OCI-LY3 (cell line): ENCODE results near the gene ELFN2.

Source experiments
- EZH2phosphoT487 ChIP-seq: fragments of 200-600 bp; shearing (Covaris generic); IDR thresholded peaks from 2 replicates; pipeline ENCODE4 v1.6.1; 2018; ENCODE audit warnings: antibody characterized with exemption, mixed run types, low read depth
- TF ChIP-seq, protein P1 (sequence below): fragments of 200-600, 300-600 bp; sonication (generic); IDR thresholded peaks from 2 replicates; pipeline ENCODE4 v1.5.1; 2014; ENCODE audit warnings: antibody characterized with exemption, low read length, low read depth

DNA sequence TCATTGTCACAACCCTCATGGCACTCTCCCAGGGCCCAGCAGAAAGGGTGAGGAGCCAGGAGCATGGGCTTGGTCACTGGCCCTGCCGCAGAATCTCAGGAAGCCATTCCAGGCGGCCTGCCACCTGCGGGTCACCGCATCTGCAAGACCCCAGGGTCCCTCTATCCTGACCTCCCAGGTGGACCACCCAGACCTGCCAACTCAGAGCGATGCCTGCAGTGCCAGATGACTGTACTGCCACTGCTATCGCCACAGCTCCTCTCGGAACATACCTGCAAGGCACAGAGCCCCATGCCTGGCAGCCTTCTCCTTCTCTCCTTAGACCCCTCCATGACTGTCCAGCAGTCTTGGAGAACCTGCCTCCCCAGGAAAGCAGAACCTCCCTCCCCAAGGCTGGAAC, 26.4 kb upstream of the ELFN2 start:
- TF ChIP-seq, protein P1, sequence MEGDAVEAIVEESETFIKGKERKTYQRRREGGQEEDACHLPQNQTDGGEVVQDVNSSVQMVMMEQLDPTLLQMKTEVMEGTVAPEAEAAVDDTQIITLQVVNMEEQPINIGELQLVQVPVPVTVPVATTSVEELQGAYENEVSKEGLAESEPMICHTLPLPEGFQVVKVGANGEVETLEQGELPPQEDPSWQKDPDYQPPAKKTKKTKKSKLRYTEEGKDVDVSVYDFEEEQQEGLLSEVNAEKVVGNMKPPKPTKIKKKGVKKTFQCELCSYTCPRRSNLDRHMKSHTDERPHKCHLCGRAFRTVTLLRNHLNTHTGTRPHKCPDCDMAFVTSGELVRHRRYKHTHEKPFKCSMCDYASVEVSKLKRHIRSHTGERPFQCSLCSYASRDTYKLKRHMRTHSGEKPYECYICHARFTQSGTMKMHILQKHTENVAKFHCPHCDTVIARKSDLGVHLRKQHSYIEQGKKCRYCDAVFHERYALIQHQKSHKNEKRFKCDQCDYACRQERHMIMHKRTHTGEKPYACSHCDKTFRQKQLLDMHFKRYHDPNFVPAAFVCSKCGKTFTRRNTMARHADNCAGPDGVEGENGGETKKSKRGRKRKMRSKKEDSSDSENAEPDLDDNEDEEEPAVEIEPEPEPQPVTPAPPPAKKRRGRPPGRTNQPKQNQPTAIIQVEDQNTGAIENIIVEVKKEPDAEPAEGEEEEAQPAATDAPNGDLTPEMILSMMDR: no peak
- TF ChIP-seq EZH2phosphoT487: no peak
